ENCODE data around the gene FBXO9. TPM values are rescaled to one million over a fixed set of nuclear protein-coding genes. Genes with fewer than 3 reads are reported as not detected.

The FBXO9 gene
- total RNA-seq, 1 experiment from 2014 or later, result 71.0 TPM

GRCh38 chr6:53109612-53110011 is 44.4 kb downstream of the FBXO9 start:
- intact Hi-C loops (cut with micrococcal nuclease), result loop anchor here (10.0 kb wide), 1 partner anchor 595 kb away; no protein-coding TSS in a partner anchor
- Histone ChIP-seq H3K4me1 (ENCODE audit: control insufficient read depth in 1 of 2, insufficient read depth in 2 of 2, low read length in 2 of 2) (peaks cover 4 to 10% of the 10 kb centered on the region in 2 experiments; a peak in 3 of 4 replicates), H2AFZ (ENCODE audit: low read depth, low read length, poor library complexity, severe bottlenecking) (no peak overlapping the region), H3K36me3 (ENCODE audit: control insufficient read depth in 1 of 2, insufficient read depth in 2 of 2, low read length in 2 of 2) (no peaks in the 10 kb centered on the region), H3K9me2 (ENCODE audit: insufficient read depth) (no peaks in the 10 kb centered on the region), H3K4me2 (ENCODE audit: low read length) (no peak overlapping the region), H3K4me3 (replicated peaks in 1 of 2; ENCODE audit: low read depth in 1 of 2, low read length in 2 of 2) (no peak overlapping the region), H3K27ac (ENCODE audit: low read depth, low read length) (no peak overlapping the region), H4K20me1 (ENCODE audit: insufficient read depth) (no peaks in the 10 kb centered on the region), H3K9me3 (ENCODE audit: control insufficient read depth in 1 of 2, insufficient read depth in 1 of 2, low read depth in 1 of 2, low read length in 2 of 2) (no peaks in the 10 kb centered on the region), H3K79me2 (ENCODE audit: insufficient read depth, low read length) (no peaks in the 10 kb centered on the region), H3K27me3 (ENCODE audit: insufficient read depth, low read length) (no peaks in the 10 kb centered on the region), H3K9ac (ENCODE audit: low read length) (no peak overlapping the region)
- BruUV-seq (replicated peaks), result no TSS peak
- TF ChIP-seq ELF1 (IDR thresholded peaks at IDR 0.05; ENCODE audit: borderline replicate concordance, low read depth) (no peak), ZBTB33 (IDR thresholded peaks at IDR 0.05; ENCODE audit: extremely low read depth, insufficient replicate concordance, low read length) (no peak), EGR1 (IDR thresholded peaks at IDR 0.05; ENCODE audit: low read depth) (no peak)
- DNase-seq (ENCODE audit: low read depth, low spot score) (no peak), ATAC-seq (no peak)
- RAD21 ChIA-PET (ENCODE audit: low non-redundant PET in 1 of 2, low total read pairs in 2 of 2, uncharacterized antibody in 2 of 2, unreplicated experiment in 2 of 2), result no interaction called here
- POLR2A ChIA-PET, result no interaction called here
- CTCF ChIA-PET, result no interaction called here

- Histone ChIP-seq H3K9me2 (ENCODE audit: insufficient read depth) (no peaks in the 10 kb centered on the region), H3K79me2 (ENCODE audit: insufficient read depth, low read length) (no peaks in the 10 kb centered on the region), H3K4me1 (ENCODE audit: control insufficient read depth in 1 of 2, insufficient read depth in 2 of 2, low read length in 2 of 2) (peaks cover 4 to 10% of the 10 kb centered on the region in 2 experiments; a peak in 3 of 4 replicates), H3K36me3 (ENCODE audit: control insufficient read depth in 1 of 2, insufficient read depth in 2 of 2, low read length in 2 of 2) (no peaks in the 10 kb centered on the region), H4K20me1 (ENCODE audit: insufficient read depth) (no peaks in the 10 kb centered on the region), H3K9ac (ENCODE audit: low read length) (no peak overlapping the region), H3K27me3 (ENCODE audit: insufficient read depth, low read length) (no peaks in the 10 kb centered on the region), H2AFZ (ENCODE audit: low read depth, low read length, poor library complexity, severe bottlenecking) (no peak overlapping the region), H3K27ac (ENCODE audit: low read depth, low read length) (no peak overlapping the region), H3K9me3 (ENCODE audit: control insufficient read depth in 1 of 2, insufficient read depth in 1 of 2, low read depth in 1 of 2, low read length in 2 of 2) (no peaks in the 10 kb centered on the region), H3K4me3 (replicated peaks in 1 of 2; ENCODE audit: low read depth in 1 of 2, low read length in 2 of 2) (no peak overlapping the region), H3K4me2 (ENCODE audit: low read length) (no peak overlapping the region)
- no TSS peak for BruUV-seq (replicated peaks)
- TF ChIP-seq ELF1 (IDR thresholded peaks at IDR 0.05; ENCODE audit: borderline replicate concordance, low read depth) (no peak), SP1 (IDR thresholded peaks at IDR 0.05; ENCODE audit: low read depth) (no peak), CEBPB (IDR thresholded peaks at IDR 0.05; ENCODE audit: low read depth) (no peak), YY1 (IDR thresholded peaks at IDR 0.05; ENCODE audit: extremely low read depth, insufficient replicate concordance, low read depth, low read length) (no peak), EZH2phosphoT487 (IDR thresholded peaks at IDR 0.05; ENCODE audit: borderline replicate concordance) (no peak), RAD21 (IDR thresholded peaks at IDR 0.05; ENCODE audit: low read depth) (no peak), EZH2 (IDR thresholded peaks at IDR 0.05) (no peak), ZFX (IDR thresholded peaks at IDR 0.05) (no peak), ZNF274 (IDR thresholded peaks at IDR 0.05; ENCODE audit: low read depth, low read length) (no peak), POLR2AphosphoS5 (IDR thresholded peaks at IDR 0.05; ENCODE audit: low read depth, low read length) (no peak), ZBTB33 (IDR thresholded peaks at IDR 0.05; ENCODE audit: extremely low read depth, insufficient replicate concordance, low read length) (no peak), SIN3A (IDR thresholded peaks at IDR 0.05; ENCODE audit: low read depth) (no peak), EGR1 (IDR thresholded peaks at IDR 0.05; ENCODE audit: low read depth) (no peak)
- RAD21 ChIA-PET (ENCODE audit: low non-redundant PET in 1 of 2, low total read pairs in 2 of 2, uncharacterized antibody in 2 of 2, unreplicated experiment in 2 of 2), result no interaction called here
- CTCF ChIA-PET, result no interaction called here
- POLR2A ChIA-PET, result no interaction called here
- intact Hi-C loops (cut with micrococcal nuclease), result loop anchor here (10.0 kb wide), 1 partner anchor 593 kb away; no protein-coding TSS in a partner anchor
- no peak for DNase-seq (ENCODE audit: low read depth, low spot score)
- ATAC-seq, result no peak
Observed at GRCh38 chr6:53111865-53112264, 46.7 kb downstream of the FBXO9 start.

Measured in HCT116 (cell line).